Mesothelial cell of epicardium (in vitro differentiated cells): Measurements from ENCODE around the gene PC. TPM values are rescaled to one million over a fixed set of nuclear protein-coding genes. Genes with fewer than 3 reads are reported as not detected.

ENCODE experiments used
- DNase-seq, 2 experiments: peaks; one replicate each; pipeline ENCODE4 v3.0.0; 2021; ENCODE audit warnings: low spot score in 2 of 2; ENCODE audit not compliant: unreplicated experiment in 2 of 2
- H3K27ac Mint-ChIP-seq: 2 replicates; pipeline ENCODE4 v1.8.0; 2021; ENCODE audit warnings: mixed read lengths
- H3K27me3 Mint-ChIP-seq: 2 replicates; pipeline ENCODE4 v1.8.0; 2021; ENCODE audit warnings: low read depth, mixed read lengths
- H3K36me3 Mint-ChIP-seq: 2 replicates; pipeline ENCODE4 v1.8.0; 2021; ENCODE audit warnings: mixed read lengths
- H3K4me1 Mint-ChIP-seq: 2 replicates; pipeline ENCODE4 v1.8.0; 2021; ENCODE audit warnings: mixed read lengths
- H3K4me3 Mint-ChIP-seq: 2 replicates; pipeline ENCODE4 v1.8.0; 2021; ENCODE audit warnings: mild to moderate bottlenecking, moderate library complexity, mixed read lengths
- H3K9me3 Mint-ChIP-seq: 2 replicates; pipeline ENCODE4 v1.8.0; 2021; ENCODE audit warnings: mixed read lengths
- total RNA-seq: library from RNA; stranded (reverse); gene quantifications from 3 replicates; pipeline ENCODE4 v1.2.1, GENCODE V29; 2021
- TF ChIP-seq, protein P1 (sequence below): fragments of 200-600 bp; sonication (generic); IDR thresholded peaks from one replicate; pipeline ENCODE4 v1.5.0; 2021; ENCODE audit warnings: antibody characterized with exemption; ENCODE audit not compliant: unreplicated experiment

The PC gene
- total RNA-seq, 1 donor from 2014 or later = 9.5 TPM

DNA sequence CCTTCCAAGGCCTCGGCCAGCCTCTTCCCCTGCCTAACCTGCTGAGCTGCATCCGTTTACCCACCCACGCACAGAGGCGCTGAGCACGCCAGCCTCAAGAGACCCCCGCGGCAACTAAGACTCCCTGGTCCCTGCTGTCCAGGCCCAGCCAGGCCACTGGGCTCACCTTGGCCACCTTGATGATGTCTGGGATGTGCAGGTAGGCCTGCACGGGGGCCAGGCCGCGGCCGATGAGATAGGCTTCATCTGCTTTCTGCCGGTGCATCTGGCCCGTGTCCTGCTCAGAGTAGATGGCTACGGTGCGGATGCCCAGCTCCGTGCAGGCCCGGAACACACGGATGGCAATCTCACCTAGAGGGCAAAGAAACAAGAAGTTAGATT, 86.7 kb downstream of the PC start:
- no peaks in the 10 kb centered on the region for H3K9me3 Mint-ChIP-seq
- H3K4me1 Mint-ChIP-seq = peaks cover 5% of the 10 kb centered on the region
- no peak overlapping the region for H3K4me3 Mint-ChIP-seq
- H3K27ac Mint-ChIP-seq = no peak overlapping the region
- no peaks in the 10 kb centered on the region for H3K36me3 Mint-ChIP-seq
- no peak for DNase-seq
- no peaks in the 10 kb centered on the region for H3K27me3 Mint-ChIP-seq
- TF ChIP-seq, protein P1, sequence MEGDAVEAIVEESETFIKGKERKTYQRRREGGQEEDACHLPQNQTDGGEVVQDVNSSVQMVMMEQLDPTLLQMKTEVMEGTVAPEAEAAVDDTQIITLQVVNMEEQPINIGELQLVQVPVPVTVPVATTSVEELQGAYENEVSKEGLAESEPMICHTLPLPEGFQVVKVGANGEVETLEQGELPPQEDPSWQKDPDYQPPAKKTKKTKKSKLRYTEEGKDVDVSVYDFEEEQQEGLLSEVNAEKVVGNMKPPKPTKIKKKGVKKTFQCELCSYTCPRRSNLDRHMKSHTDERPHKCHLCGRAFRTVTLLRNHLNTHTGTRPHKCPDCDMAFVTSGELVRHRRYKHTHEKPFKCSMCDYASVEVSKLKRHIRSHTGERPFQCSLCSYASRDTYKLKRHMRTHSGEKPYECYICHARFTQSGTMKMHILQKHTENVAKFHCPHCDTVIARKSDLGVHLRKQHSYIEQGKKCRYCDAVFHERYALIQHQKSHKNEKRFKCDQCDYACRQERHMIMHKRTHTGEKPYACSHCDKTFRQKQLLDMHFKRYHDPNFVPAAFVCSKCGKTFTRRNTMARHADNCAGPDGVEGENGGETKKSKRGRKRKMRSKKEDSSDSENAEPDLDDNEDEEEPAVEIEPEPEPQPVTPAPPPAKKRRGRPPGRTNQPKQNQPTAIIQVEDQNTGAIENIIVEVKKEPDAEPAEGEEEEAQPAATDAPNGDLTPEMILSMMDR = no peak

DNA sequence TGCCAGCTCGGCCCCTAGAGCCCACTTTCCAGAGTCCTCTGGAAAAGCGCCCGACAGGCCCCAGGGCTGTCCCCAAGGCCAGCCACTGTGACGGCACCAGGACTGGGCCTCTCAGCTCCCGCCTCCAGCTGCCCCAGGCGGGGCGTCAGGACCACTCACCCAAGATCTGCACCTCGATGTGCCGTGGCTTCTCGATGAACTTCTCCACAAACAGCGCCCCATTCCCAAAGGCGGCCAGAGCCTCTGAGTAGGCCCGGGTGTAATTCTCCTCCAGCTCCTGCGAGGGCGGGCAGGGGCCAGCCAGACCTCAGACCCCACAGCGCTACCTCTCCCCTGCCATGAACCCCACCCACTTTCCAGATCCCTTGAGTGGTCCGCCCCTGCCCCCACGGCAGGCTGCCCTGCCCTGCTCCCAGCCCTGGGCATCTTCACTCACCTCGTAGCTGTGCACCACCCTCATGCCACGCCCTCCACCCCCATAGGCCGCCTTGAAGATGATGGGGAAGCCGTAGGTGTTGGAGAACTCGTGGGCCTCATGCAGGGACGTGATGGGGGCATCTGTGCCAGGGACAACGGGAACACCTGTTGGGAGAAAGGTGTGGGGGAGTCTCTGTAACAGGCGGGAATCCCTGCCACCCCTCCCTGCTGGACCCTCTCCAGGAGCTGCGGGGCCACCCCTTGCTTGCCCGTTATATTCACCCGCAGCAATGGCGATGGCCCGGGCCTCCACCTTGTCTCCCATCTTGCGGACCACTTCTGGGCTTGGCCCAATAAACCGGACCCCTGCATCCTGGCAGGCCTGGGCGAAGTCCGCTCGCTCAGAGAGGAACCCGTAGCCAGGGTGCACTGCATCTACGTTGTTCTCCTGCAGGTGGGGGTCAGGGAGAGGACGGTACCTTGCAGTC, 87.3 kb downstream of the PC start:
- no peak overlapping the region for H3K4me3 Mint-ChIP-seq
- no peaks in the 10 kb centered on the region for H3K27me3 Mint-ChIP-seq
- H3K27ac Mint-ChIP-seq = no peak overlapping the region
- H3K4me1 Mint-ChIP-seq = peaks cover 5% of the 10 kb centered on the region
- no peaks in the 10 kb centered on the region for H3K36me3 Mint-ChIP-seq
- TF ChIP-seq, protein P1 = no peak
- no peaks in the 10 kb centered on the region for H3K9me3 Mint-ChIP-seq
- no peak for DNase-seq

DNA sequence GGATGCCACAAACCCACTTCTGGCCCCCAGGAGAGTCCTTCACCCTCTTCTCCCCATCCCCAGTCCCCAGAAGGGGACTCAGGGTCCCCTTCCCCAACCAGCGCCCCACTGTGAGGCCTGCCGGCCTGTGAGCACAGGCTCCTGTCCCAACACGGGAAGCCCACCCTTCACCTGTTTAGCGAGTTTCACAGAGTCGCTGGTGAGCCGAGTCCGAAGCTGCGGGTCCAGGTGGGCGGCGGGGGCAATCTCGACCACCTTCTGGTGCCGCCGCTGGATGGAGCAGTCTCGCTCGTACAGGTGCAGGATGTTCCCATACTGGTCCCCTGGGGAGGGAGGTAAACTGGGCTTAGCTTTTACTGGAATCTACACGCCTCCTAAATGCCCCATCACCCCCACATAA, 88.1 kb downstream of the PC start:
- Mint-ChIP-seq H3K36me3 (no peaks in the 10 kb centered on the region), H3K27ac (no peak overlapping the region), H3K27me3 (no peaks in the 10 kb centered on the region), H3K4me1 (peaks cover 5% of the 10 kb centered on the region), H3K4me3 (no peak overlapping the region), H3K9me3 (no peaks in the 10 kb centered on the region)
- no peak for DNase-seq
- TF ChIP-seq, protein P1 = no peak

DNA sequence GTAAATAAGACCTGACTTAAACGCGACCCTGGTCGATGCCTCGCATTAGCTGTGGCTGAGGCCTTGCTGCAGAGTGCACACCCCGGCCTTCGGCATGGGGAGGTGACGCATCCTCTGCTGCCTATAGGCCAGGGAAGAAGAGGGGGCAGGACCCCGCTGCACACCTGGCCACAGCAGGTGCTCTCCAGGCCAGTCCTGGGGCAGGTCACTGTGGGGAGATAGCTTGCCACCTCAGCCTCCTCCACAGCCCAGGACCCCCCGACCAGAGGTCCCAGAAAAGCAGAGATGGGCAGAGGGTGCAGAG, 88.7 kb downstream of the PC start:
- peaks cover 5% of the 10 kb centered on the region for H3K4me1 Mint-ChIP-seq
- no peak overlapping the region for H3K4me3 Mint-ChIP-seq
- H3K27me3 Mint-ChIP-seq = no peaks in the 10 kb centered on the region
- H3K36me3 Mint-ChIP-seq = no peaks in the 10 kb centered on the region
- no peak overlapping the region for H3K27ac Mint-ChIP-seq
- no peaks in the 10 kb centered on the region for H3K9me3 Mint-ChIP-seq
- DNase-seq = no peak
- TF ChIP-seq, protein P1 = no peak

DNA sequence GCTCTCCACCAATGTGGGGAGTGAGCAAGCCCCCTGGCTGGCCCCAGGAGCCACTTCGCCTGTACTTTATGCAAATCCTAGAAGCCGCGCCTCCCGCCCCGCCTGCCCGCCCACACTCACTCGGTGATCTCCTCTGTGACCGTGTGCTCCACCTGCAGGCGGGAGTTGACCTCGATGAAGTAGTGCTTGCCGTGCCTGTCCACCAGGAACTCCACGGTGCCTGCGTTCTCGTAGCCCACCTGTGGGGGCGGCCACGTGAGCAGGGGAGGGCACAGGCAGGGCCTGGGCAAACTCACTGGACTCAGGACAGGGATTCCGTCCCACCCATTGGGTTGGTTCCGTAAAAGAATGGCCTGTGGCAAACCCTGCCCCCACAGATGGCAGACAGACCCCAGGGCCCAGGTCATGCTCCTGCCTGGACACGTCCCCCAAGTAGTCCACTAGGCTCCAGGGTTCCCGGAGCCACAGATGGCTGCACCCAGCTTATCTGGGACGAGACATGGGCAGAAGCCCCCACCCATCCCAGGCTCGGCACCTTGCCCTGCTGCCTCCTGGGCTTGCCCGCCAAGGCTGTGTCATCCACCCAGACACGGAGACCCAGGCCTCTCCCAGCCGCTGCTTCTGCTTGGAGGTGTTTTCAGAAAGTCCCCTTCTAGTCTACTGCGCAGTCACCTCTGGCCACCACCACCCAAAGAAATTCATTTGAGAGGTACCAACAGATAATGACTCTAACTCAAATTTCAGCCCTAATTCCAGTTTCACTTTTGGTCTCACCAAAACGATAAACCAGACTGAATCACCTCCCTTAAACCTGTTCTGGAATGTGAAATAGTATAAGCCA, 89.2 kb downstream of the PC start:
- TF ChIP-seq, protein P1 = peak; percentile 25

More for the DNA sequence above, 89.2 kb downstream of the PC start:
- DNase-seq = no peak
- Mint-ChIP-seq H3K9me3 (no peaks in the 10 kb centered on the region), H3K27me3 (no peaks in the 10 kb centered on the region), H3K27ac (no peak overlapping the region), H3K36me3 (no peaks in the 10 kb centered on the region), H3K4me1 (peaks cover 5% of the 10 kb centered on the region), H3K4me3 (no peak overlapping the region)
